Activated T-cell treated with anti-CD3 and anti-CD28 coated beads for 48 hours (primary cell): ENCODE results near the gene CBX7.

Source experiments
- DNase-seq: peaks from one replicate; pipeline ENCODE4 v3.0.0-alpha.2; 2020; ENCODE audit warnings: low read depth

CBX7 gene

DNA sequence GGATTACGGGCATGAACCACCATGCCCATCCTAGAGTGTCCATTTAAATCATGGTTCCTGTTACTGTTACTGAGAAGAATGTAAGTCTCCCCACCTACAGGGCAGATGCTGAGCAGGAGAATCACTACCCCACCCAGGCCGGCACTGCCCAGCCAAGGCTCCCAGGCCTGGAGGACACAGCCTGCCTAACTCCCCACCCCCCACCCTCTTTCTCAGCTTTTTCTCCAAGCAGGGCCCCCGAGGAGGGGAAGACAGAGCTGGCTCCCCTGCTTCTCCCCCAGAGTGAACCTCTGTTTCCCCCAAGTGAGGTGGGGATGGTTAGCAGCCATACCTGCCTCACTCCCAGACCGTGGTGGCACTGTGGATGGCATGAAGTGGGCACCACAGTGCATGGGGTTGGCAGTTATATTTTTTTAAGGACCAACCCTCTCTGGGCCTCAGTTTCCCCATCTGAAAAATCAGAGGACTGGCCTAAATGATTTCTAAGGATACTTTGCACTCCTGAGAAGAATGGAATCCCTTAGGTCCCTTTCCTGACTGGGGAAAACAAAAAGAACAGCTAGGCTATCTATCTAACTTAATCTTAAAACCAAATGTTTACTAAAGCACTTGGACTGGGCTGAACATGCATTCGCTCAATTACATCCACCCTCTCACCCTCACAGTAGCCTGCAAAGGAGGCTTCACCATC, 5.0 kb downstream of the CBX7 start:
- no peak for DNase-seq

DNA sequence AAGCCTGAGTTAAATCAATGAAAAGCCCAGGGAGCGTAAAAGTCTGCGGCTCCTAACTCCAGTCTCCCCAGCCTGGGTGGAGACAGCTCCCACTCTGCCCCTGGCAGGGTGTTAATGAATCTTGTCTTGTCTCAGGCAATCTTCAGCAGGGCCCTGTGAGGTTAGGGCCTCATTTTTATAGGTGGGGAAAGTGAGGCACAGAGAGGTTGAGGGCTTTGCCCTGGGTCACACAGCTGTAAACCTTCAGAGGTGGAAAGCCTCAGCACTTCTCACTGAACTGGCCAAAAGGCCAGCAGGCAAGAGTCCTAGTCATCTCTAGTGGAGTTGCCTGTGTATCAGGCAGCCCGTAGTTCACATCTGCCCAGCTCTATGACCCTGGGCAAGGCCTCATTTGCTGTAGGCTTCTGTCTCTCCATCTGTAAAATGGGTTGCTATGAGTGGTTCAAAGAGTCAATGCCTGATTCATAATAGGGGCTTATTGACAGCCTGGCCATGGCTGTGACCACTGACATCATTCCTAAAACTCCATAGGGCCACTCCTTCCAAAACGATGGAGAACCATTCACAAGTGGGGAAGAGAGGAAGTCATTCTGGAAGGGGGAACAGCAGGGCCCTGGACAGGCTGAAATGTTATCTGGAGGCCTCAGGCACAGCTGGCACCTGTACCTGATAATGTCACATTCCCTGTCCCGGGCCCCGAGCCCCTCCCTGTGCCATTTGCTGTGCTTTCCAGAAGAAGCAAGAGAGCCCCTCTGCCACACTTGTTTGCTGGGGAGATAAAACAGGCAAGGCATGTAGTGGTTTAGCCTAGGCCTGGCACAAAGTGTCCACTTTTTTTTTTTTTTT, 6.0 kb downstream of the CBX7 start:
- DNase-seq = no peak

GRCh38 chr22:39144101-39144767, 8.2 kb downstream of the CBX7 start:
- peak; percentile 34 for DNase-seq

DNA sequence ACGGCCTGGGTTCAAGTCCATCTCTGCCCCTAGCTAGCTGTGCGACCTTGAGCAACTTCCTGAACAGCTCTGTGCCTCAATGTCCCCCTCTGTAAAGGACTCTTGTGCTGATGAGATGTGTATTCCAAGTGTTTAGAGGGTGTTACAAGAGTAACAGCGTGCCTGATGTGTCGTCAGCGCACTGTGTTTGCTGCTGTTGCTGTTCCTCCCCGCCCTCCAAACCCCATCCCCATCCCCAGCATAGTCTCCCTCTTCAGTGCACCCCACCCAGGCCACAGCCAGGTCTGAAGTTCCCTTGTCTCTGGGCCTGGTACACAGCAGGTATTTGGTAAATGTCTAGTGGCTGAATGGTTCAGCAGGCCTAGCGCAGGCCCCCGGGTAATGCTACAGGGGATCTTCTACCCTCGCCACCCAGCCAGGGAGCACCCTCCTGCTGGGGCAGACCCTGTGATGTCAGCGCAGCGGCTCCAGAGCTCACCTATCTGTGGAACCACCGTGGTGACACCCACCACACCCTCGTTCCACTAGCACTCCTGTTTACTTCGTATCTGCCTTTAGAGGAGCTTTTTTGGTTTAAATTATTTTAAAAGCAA, 10.3 kb downstream of the CBX7 start:
- DNase-seq = no peak

DNA sequence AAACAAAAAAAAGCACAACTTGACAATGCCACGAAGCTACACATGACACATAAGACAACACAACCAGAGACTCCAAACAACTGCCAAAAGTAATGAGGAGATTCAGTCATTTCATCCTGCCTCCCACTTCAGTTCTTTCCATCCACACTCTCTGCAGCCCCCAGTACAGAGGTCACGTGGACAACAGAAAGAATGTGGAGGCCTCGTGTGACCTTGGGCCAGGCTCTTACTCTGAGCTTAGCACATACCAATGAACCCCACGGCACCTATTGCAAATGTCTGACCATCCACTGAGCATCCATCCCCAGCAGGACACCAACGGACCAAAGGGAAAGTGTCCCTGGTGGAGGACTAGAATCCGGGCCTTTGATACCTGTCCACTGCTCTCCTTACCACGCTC, 12.5 kb downstream of the CBX7 start:
- no peak for DNase-seq

GRCh38 chr22:39138357-39138997, 14.0 kb downstream of the CBX7 start:
- no peak for DNase-seq

- DNase-seq = no peak
Measured at GRCh38 chr22:39136317-39136716, 16.2 kb downstream of the CBX7 start.

GRCh38 chr22:39135092-39135896, 17.2 kb downstream of the CBX7 start:
- peak; percentile 43 for DNase-seq

GRCh38 chr22:39134366-39135091, 18.0 kb downstream of the CBX7 start:
- DNase-seq = no peak

- no peak for DNase-seq
Measured at GRCh38 chr22:39133871-39134270, 18.6 kb downstream of the CBX7 start.

GRCh38 chr22:39132871-39133524, 19.5 kb downstream of the CBX7 start:
- DNase-seq = no peak

GRCh38 chr22:39132281-39132680, 20.2 kb downstream of the CBX7 start:
- no peak for DNase-seq

DNA sequence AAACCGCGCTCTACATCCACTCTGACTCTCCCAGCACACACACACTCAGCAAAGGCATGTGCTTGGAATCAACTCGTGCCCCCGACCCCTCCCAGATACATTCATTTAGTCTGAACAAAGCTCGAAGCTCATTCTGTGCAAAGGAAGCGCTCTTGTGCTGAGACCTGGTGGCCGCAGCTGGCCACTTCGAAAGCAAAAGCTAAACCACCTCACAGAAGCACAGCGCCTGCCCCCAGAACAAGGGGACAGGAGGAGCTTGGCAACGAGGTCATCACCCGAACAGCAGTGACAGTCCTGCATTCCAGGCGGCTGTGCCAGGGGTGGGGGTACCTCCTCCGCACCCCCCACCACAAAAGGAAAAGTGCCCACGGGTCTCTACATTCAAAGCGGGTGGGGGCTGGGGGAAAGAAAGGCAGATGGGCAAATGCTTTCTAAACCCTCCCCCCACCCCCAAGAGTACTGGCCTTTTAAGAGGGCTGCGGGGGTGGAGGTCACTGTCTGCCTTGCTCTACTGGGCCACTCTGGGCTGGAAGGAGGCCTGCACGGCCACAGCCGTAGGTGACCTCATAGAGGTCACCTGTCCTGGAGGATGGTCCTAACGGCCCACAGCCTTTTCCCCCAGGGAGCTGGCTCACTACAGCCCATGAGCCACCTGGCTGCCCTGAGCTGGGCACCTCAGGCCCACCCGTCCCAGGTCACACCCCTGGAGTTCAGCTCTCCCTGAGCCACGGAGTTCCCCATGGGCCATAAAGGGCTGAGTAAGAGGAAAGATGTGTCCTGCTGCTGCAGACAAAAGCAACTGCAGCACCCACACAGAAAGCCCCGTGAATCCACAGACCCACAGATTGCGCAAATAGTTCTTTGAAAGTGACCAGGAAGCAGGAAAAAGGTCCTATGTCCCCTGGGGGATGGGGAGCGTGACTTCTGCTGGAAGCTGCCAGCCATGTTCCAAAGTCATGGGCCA, 21.3 kb downstream of the CBX7 start:
- DNase-seq = no peak

DNA sequence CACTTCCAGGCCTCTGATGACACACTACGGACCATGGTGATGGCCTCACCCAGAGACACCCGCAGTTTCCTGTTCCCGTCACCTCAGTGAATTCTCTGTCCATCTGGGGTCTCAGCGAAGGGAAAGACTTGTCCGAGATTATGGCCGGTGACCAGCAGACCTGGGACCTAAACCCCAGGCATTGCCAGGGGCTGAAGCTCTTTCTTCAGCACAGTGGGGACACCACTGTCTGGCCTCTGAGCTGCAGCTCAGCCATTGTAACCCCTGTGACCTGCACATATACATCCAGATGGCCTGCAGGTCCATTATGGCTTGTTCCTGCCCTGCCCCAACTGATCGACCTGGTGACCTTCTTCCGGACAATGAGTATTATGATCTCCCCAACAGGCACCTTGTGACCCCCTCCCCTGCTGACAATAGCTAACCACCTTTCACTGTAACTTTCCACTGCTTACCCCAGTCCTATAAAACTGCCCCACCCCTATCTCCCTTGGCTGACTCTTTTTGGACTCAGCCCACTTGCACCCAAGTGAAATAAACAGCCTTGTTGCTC, 22.3 kb downstream of the CBX7 start:
- no peak for DNase-seq

- no peak for DNase-seq
Measured at GRCh38 chr22:39129746-39130145, 22.7 kb downstream of the CBX7 start.

GRCh38 chr22:39129081-39129480, 23.4 kb downstream of the CBX7 start:
- no peak for DNase-seq

DNA sequence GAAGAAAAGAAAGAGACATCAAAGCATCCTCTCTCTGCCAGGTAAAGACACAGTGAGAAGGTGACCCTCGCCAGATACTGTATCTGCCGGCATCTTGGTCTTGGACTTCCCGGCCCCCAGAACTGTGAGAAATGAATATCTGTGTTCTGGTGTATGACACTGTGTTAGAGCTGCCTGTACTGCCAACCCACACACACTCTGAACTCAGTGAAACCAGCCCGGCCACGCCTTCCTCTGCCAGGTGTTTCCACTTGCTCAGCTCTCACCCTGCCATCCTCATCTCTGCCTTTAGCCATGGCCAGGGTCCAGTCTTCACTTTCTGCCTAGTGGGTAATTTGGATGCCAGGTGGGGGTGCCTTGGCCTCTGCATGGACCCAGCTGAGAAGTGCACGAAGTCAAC, 24.0 kb downstream of the CBX7 start:
- DNase-seq = no peak

DNA sequence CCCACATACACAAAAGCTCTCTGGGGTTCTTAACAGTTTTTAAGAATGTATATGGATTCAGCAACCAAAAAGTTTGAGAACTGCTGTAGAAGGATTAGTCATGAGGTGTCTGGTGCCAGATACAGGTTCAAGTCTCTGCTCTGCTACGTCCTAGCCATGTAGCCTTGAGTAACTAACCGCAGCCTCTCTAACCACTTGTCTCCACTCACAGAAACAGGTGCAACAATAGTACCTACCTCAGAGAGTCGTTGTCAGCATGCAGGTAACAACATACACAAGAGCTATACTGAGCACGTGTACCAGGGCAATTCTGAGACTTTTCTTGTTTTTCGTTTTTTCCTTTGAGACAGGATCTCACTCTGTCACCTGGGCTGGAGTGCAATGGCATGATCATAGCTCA, 26.9 kb downstream of the CBX7 start:
- DNase-seq = no peak
